ENCODE data around the gene TOR1AIP1.
"Not testable (repeated sequence)": the region's sequence is repeated elsewhere in the genome, so short reads cannot be mapped to it uniquely, and the experiment has no call there.

The TOR1AIP1 gene

DNA sequence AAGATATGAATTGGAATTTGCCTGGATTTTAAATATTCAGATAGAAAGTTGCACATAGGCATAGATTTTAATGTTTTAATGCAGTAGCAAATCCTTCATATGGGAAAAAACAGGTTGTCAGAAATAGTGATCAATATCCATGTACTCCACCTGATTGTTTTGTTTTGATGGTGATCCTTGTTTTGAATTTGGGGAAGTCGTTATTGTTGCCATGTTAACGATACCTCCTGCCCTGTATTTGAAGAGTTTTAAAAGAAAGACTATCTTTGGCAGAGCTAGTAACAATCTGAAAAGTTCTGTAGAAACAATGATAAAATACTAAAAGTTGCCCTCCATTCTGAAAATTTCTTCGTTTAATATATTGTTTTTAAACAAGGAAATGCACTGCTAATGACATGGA lies 73.6 kb downstream of the TOR1AIP1 start:
- POLR2A ChIA-PET (ENCODE audit: low non-redundant PET), result no interaction called here
- TF ChIP-seq, protein P1, sequence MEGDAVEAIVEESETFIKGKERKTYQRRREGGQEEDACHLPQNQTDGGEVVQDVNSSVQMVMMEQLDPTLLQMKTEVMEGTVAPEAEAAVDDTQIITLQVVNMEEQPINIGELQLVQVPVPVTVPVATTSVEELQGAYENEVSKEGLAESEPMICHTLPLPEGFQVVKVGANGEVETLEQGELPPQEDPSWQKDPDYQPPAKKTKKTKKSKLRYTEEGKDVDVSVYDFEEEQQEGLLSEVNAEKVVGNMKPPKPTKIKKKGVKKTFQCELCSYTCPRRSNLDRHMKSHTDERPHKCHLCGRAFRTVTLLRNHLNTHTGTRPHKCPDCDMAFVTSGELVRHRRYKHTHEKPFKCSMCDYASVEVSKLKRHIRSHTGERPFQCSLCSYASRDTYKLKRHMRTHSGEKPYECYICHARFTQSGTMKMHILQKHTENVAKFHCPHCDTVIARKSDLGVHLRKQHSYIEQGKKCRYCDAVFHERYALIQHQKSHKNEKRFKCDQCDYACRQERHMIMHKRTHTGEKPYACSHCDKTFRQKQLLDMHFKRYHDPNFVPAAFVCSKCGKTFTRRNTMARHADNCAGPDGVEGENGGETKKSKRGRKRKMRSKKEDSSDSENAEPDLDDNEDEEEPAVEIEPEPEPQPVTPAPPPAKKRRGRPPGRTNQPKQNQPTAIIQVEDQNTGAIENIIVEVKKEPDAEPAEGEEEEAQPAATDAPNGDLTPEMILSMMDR (conservative IDR thresholded peaks at IDR 0.05; ENCODE audit: low read depth), result no peak
- CTCF ChIA-PET, result no interaction called here
- H3K27ac ChIP-seq, result no peak overlapping the region
- no peak for DNase-seq (ENCODE audit: low spot score)

DNA sequence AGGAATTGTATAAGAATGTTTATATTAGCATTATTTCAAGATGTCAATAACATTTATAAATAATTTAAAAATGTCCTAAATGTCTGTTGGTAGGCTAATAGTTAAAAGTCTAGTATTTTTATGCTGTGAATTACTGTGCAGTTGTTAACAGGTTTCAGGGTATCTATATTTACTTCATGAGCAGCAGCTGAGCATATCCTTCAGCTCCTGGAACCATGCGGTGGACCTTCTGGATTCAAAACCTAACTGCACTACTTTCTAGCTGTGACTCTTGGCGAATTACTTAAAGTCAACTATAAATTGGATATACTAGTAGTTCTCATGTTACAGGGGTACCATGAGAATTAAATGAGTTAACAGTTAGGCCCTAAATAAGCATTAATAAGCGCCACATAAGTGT lies 76.3 kb downstream of the TOR1AIP1 start:
- POLR2A ChIA-PET (ENCODE audit: low non-redundant PET), result no interaction called here
- no peak overlapping the region for H3K27ac ChIP-seq
- CTCF ChIA-PET, result no interaction called here
- TF ChIP-seq, protein P1 (conservative IDR thresholded peaks at IDR 0.05; ENCODE audit: low read depth), result no peak
- DNase-seq (ENCODE audit: low spot score), result no peak

GRCh38 chr1:179962168-179962567 lies 80.1 kb downstream of the TOR1AIP1 start:
- CTCF ChIA-PET; POLR2A ChIA-PET (ENCODE audit: low non-redundant PET); H3K27ac ChIP-seq; DNase-seq (ENCODE audit: low spot score): not testable (repeated sequence)

DNA sequence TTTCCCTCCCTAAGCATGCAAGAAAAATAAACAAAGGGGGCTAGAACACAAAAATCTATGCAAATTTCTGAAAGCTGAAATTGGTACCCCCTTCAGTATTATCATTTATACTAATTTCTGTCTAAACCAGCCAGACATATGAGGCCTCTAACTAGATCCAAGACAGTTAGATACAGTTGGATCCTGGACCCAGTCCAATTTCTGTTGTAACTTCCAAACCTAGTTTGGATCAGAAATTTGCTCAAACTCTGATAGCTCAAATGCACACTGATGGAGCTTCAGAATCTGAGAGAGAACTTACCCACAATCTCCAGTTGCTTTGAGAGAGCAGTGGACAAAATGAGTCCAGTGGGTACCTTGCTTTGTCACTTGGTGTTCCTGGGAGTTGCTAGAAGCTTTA lies 84.5 kb downstream of the TOR1AIP1 start:
- CTCF ChIA-PET, result no interaction called here
- TF ChIP-seq, protein P1 (conservative IDR thresholded peaks at IDR 0.05; ENCODE audit: low read depth), result no peak
- DNase-seq (ENCODE audit: low spot score), result no peak
- POLR2A ChIA-PET (ENCODE audit: low non-redundant PET), result no interaction called here
- no peak overlapping the region for H3K27ac ChIP-seq

DNA sequence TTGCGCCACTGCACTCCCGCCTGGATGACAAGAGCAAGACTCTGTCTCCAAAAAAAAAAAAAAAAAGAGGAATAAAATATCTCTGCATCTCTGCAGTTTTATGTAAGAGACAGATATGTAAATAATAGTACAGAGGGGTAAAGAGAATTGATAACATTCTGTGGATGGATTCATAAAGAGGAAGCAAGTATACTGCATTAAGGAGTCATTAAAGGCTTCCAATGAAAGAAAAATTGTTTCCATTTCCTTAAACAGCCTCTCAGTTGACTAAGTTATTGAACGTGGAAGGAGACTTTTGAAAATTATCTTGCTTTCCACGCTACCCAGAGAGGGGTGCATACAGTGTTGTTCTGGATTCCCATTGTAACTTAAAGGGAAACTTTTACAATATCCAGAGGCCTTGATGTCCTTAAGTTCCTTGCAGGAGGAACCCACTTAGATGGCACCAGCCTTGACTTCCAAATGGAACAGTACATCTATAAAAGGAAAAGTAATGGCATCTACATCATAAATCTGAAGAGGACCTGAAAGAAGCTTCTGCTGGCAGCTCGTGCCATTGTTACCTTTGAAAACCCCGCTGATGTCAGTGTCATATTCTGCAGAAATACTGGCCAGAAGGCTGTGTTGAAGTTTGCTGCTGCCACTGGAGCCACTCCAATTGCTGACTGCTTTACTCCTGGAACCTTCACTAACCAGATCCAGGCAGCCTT lies 86.4 kb downstream of the TOR1AIP1 start:
- ChIA-PET POLR2A (ENCODE audit: low non-redundant PET) (no interaction called here), CTCF (no interaction called here)
- peak overlapping the region; percentile 21; the same call in 1 of the 2 replicates for H3K27ac ChIP-seq
- no peak for DNase-seq (ENCODE audit: low spot score)
- TF ChIP-seq, protein P1 (conservative IDR thresholded peaks at IDR 0.05; ENCODE audit: low read depth), result no peak

DNA sequence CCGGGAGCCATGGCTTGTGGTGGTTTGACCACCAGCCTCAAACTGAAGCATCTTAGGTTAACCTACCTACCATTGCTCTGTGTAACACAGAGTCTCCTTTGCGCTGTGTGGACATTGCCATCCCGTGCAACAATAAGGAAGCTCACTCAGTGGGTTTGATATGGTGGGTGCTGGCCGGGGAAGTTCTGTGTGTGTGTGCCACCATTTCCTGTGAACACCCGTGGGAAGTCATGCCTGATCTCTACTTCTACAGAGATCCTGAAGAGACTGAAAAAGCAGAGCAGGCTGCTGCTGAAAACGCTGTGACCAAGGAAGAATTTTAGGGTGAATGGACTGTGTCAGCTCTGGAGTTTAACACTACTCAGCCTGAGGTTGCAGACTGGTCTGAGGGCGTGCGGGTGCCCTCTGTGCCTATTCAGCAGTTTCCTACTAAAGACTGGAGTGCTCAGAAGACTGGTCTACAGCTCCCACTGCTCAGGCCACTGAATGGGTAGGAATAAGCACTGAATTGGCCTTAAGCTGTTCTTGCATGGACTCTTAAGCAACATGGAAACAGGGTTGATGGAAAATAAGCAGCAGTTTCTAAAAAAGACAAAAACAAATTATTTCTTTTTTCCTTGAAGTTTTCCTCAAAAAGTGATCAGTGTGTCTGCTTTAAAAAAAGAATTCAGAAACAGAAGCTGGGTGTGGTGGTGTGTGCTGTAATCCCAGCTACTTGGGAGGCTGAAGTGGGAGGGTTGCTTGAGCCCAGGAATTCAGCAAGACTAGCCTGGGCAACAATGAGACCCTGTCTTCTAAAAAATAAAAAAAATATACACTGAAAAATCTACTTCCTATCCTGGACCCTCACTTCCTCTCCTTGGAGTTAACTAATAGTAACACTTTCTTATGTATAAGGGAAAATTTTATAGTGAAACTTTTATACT lies 87.2 kb downstream of the TOR1AIP1 start:
- ChIA-PET POLR2A (ENCODE audit: low non-redundant PET) (no interaction called here), CTCF (interaction anchor here (0.7 kb wide), 1 partner anchor 48 kb away, joined by 3 read pairs; no protein-coding TSS in a partner anchor)
- peak overlapping the region; percentile 21; the same call in 1 of the 2 replicates for H3K27ac ChIP-seq
- TF ChIP-seq, protein P1 (conservative IDR thresholded peaks at IDR 0.05; ENCODE audit: low read depth), result no peak
- DNase-seq (ENCODE audit: low spot score), result no peak
